ENCODE data around the gene CCDC148.

Gene CCDC148

GRCh38 chr2:158499383-158499782 is 42.8 kb upstream of the CCDC148 start:
- TF ChIP-seq CTCF (conservative IDR thresholded peaks at IDR 0.05; ENCODE audit: low read depth, low read length) = no peak
- no peak for DNase-seq (ENCODE audit: low read depth)
- no peak overlapping the region for H3K4me3 ChIP-seq (ENCODE audit: low read depth, low read length)

GRCh38 chr2:158498749-158499136 is 42.2 kb upstream of the CCDC148 start:
- no peak overlapping the region for H3K4me3 ChIP-seq (ENCODE audit: low read depth, low read length)
- DNase-seq (ENCODE audit: low read depth) = no peak
- no peak for TF ChIP-seq CTCF (conservative IDR thresholded peaks at IDR 0.05; ENCODE audit: low read depth, low read length)

- TF ChIP-seq CTCF (conservative IDR thresholded peaks at IDR 0.05; ENCODE audit: low read depth, low read length) = no peak
- no peak for DNase-seq (ENCODE audit: low read depth)
- H3K4me3 ChIP-seq (ENCODE audit: low read depth, low read length) = no peak overlapping the region
Measured at GRCh38 chr2:158498043-158498748, 41.6 kb upstream of the CCDC148 start.

GRCh38 chr2:158497486-158497885 is 40.9 kb upstream of the CCDC148 start:
- H3K4me3 ChIP-seq (ENCODE audit: low read depth, low read length) = no peak overlapping the region
- DNase-seq (ENCODE audit: low read depth) = no peak
- no peak for TF ChIP-seq CTCF (conservative IDR thresholded peaks at IDR 0.05; ENCODE audit: low read depth, low read length)

- DNase-seq (ENCODE audit: low read depth) = no peak
- TF ChIP-seq CTCF (conservative IDR thresholded peaks at IDR 0.05; ENCODE audit: low read depth, low read length) = no peak
- no peak overlapping the region for H3K4me3 ChIP-seq (ENCODE audit: low read depth, low read length)
Measured at GRCh38 chr2:158496986-158497385, 40.4 kb upstream of the CCDC148 start.

- no peak for TF ChIP-seq CTCF (conservative IDR thresholded peaks at IDR 0.05; ENCODE audit: low read depth, low read length)
- DNase-seq (ENCODE audit: low read depth) = peak; percentile 86
- no peak overlapping the region for H3K4me3 ChIP-seq (ENCODE audit: low read depth, low read length)
Measured at GRCh38 chr2:158495175-158495574, 38.6 kb upstream of the CCDC148 start.

GRCh38 chr2:158493458-158493857 is 36.9 kb upstream of the CCDC148 start:
- no peak overlapping the region for H3K4me3 ChIP-seq (ENCODE audit: low read depth, low read length)
- no peak for DNase-seq (ENCODE audit: low read depth)
- no peak for TF ChIP-seq CTCF (conservative IDR thresholded peaks at IDR 0.05; ENCODE audit: low read depth, low read length)

Data from choroid plexus epithelial cell (primary cell).